GM08714 (cell line): ENCODE measurements around the gene TNS3.
A peak's percentile ranks its signal among the peaks of the same experiment; 100 is the strongest.

Experiments
- H3K4me3 ChIP-seq: fragments of 200-500 bp; sonication (Bioruptor generic); 2 replicates; pipeline ENCODE4 v1.5.1; 2014; ENCODE audit warnings: mild to moderate bottlenecking, low read length, inconsistent platforms
- ZNF274 ChIP-seq: IDR thresholded peaks from 2 replicates; pipeline ENCODE4 v1.6.1; 2012; ENCODE audit warnings: mild to moderate bottlenecking, low read depth, low read length

Gene TNS3

GRCh38 chr7:47485640-47486435 lies 96.1 kb downstream of the TNS3 start:
- TF ChIP-seq ZNF274: no peak

GRCh38 chr7:47484923-47485639 lies 96.8 kb downstream of the TNS3 start:
- no peak overlapping the region for H3K4me3 ChIP-seq
- TF ChIP-seq ZNF274: no peak

More at GRCh38 chr7:47485640-47486435, 96.1 kb downstream of the TNS3 start:
- H3K4me3 ChIP-seq: no peak overlapping the region

GRCh38 chr7:47484457-47484856 lies 97.5 kb downstream of the TNS3 start:
- no peak overlapping the region for H3K4me3 ChIP-seq
- TF ChIP-seq ZNF274: no peak

- H3K4me3 ChIP-seq: no peak overlapping the region
- no peak for TF ChIP-seq ZNF274
Measured at GRCh38 chr7:47483604-47484273, 98.2 kb downstream of the TNS3 start.

GRCh38 chr7:47482013-47482875 lies 99.7 kb downstream of the TNS3 start:
- no peak for TF ChIP-seq ZNF274

GRCh38 chr7:47481541-47482012 lies 100.3 kb downstream of the TNS3 start:
- TF ChIP-seq ZNF274: no peak
- H3K4me3 ChIP-seq: no peak overlapping the region

More at GRCh38 chr7:47482013-47482875, 99.7 kb downstream of the TNS3 start:
- no peak overlapping the region for H3K4me3 ChIP-seq

- TF ChIP-seq ZNF274: no peak
- H3K4me3 ChIP-seq: peak overlapping the region; percentile 10; the same call in 1 of the 2 replicates
Measured at GRCh38 chr7:47480576-47481538, 101.1 kb downstream of the TNS3 start.

- no peak overlapping the region; the same call in 1 of the 2 replicates for H3K4me3 ChIP-seq
- no peak for TF ChIP-seq ZNF274
Measured at GRCh38 chr7:47479821-47480575, 101.9 kb downstream of the TNS3 start.

GRCh38 chr7:47478926-47479711 lies 102.8 kb downstream of the TNS3 start:
- H3K4me3 ChIP-seq: no peak overlapping the region; the same call in 1 of the 2 replicates

GRCh38 chr7:47478017-47478344 lies 103.9 kb downstream of the TNS3 start:
- no peak overlapping the region for H3K4me3 ChIP-seq
- no peak for TF ChIP-seq ZNF274

More at GRCh38 chr7:47478926-47479711, 102.8 kb downstream of the TNS3 start:
- TF ChIP-seq ZNF274: no peak
